K562 (cell line): ENCODE results near the gene RANGAP1. TPM values are rescaled to one million over a fixed set of nuclear protein-coding genes. Genes with fewer than 3 reads are reported as not detected.

Experiments used
- ATAC-seq: fragments of 200-7000 bp; cut with Tn5 transposase; 3 replicates; pipeline ENCODE4 v1.9.1; 2020; ENCODE audit warnings: moderate library complexity
- BruUV-seq: library from RNA; stranded (reverse); fragments of 400-500 nt; replicated peaks from 2 replicates; lab custom pipeline; 2021; lab: Mats Ljungman, UMichigan
- CTCF ChIA-PET: fragments of 300-600 bp; formaldehyde crosslinking; extraction: SDS; loops from one replicate; lab custom pipeline; 2021; ENCODE audit warnings: low intra/inter-chr PET ratio; lab: Yijun Ruan, JAX
- POLR2A ChIA-PET: fragments of 300-600, 350-650 bp; sonication (Branson Sonifier 250); formaldehyde crosslinking; extraction: SDS; loops from one replicate; lab custom pipeline; 2021; ENCODE audit warnings: antibody characterized with exemption, inconsistent platforms; lab: Yijun Ruan, JAX
- DNase-seq, 4 experiments: peaks; one replicate each; pipeline versions ENCODE4 v3.0.0 to v3.0.0-alpha.2; 2011 to 2018; ENCODE audit warnings: low spot score in 3 of 4, mixed read lengths in 3 of 4; ENCODE audit errors: extremely low read depth in 1 of 4
- FAIRE-seq: peaks from 2 replicates; lab custom pipeline; 2011; peaks lifted over from hg19 to GRCh38; lab: Jason Lieb, UNC
- H2AFZ ChIP-seq: 2 replicates; pipeline ENCODE4 v1.6.0; 2011; ENCODE audit warnings: low read depth, low read length, control low read depth, inconsistent platforms
- H3K27ac ChIP-seq: fragments of 200-600 bp; 3 replicates; pipeline ENCODE4 v1.8.0; 2011; ENCODE audit warnings: low read depth, mild to moderate bottlenecking, control low read depth, inconsistent platforms, low read length, moderate library complexity, mixed read lengths; ENCODE audit errors: extremely low read depth
- H3K27me3 ChIP-seq, 2 experiments: fragments of 300-600 bp in 1 of 2; 2 replicates in 1 of 2; 3 replicates in 1 of 2; pipeline versions ENCODE4 v1.6.0 to v1.8.0; 2011; ENCODE audit warnings: inconsistent platforms in 2 of 2, low read length in 2 of 2, mild to moderate bottlenecking in 1 of 2, mixed read lengths in 1 of 2, moderate library complexity in 1 of 2; ENCODE audit not compliant: control insufficient read depth in 2 of 2, insufficient read depth in 2 of 2
- H3K36me3 ChIP-seq: fragments of 300-600 bp; 3 replicates; pipeline ENCODE4 v1.8.0; 2011; ENCODE audit warnings: mild to moderate bottlenecking, low read length, inconsistent platforms; ENCODE audit not compliant: control insufficient read depth, insufficient read depth
- H3K4me1 ChIP-seq, 2 experiments: fragments of 200-600 bp in 1 of 2; replicated peaks in 1 of 2; 2 replicates in 1 of 2; 3 replicates in 1 of 2; pipeline versions ENCODE4 v1.5.1 to v1.8.0; 2011; ENCODE audit warnings: inconsistent platforms in 2 of 2, low read length in 2 of 2, mild to moderate bottlenecking in 1 of 2, mixed read lengths in 1 of 2, moderate library complexity in 1 of 2; ENCODE audit not compliant: control insufficient read depth in 2 of 2, insufficient read depth in 2 of 2
- H3K4me2 ChIP-seq: 2 replicates; pipeline ENCODE4 v1.6.1; 2011; ENCODE audit warnings: low read length, control low read depth, inconsistent platforms, mixed read lengths; ENCODE audit not compliant: insufficient read depth
- H3K4me3 ChIP-seq: fragments of 200-600 bp; sonication (generic), shearing (Covaris generic); 2 replicates; pipeline ENCODE4 v1.5.1; 2016; ENCODE audit warnings: control low read depth, inconsistent platforms
- H3K79me2 ChIP-seq: fragments of 200-600 bp; 3 replicates; pipeline ENCODE4 v1.8.0; 2011; ENCODE audit warnings: low read length, inconsistent platforms; ENCODE audit not compliant: control insufficient read depth, insufficient read depth
- H3K9ac ChIP-seq, 2 experiments: 2 replicates each; pipeline versions ENCODE4 v1.6.0 to v1.6.1; 2011; ENCODE audit warnings: low read depth in 2 of 2, low read length in 2 of 2, control low read depth in 1 of 2, inconsistent platforms in 1 of 2, mild to moderate bottlenecking in 1 of 2, mixed read lengths in 1 of 2; ENCODE audit not compliant: insufficient read depth in 1 of 2
- H3K9me1 ChIP-seq: one replicate; pipeline ENCODE4 v1.6.0; 2011; ENCODE audit warnings: inconsistent platforms, mild to moderate bottlenecking, low read length, moderate library complexity; ENCODE audit not compliant: control insufficient read depth, insufficient read depth
- H3K9me3 ChIP-seq: replicated peaks from 2 replicates; pipeline ENCODE4 v1.5.1; 2011; ENCODE audit warnings: low read depth, low read length, inconsistent platforms; ENCODE audit not compliant: control insufficient read depth, insufficient read depth
- H4K20me1 ChIP-seq: replicated peaks from 2 replicates; pipeline ENCODE4 v1.6.1; 2011; ENCODE audit warnings: low read length, inconsistent platforms, mixed read lengths; ENCODE audit not compliant: control insufficient read depth, insufficient read depth
- AFF4 ChIP-seq: sonication (generic); formaldehyde crosslinking; IDR thresholded peaks from 2 replicates; pipeline ENCODE4 v1.8.0; 2023; ENCODE audit warnings: mild to moderate bottlenecking, missing genetic modification reagents
- CREBBP ChIP-seq: IDR thresholded peaks from one replicate; pipeline ENCODE4 v1.6.1; 2012; ENCODE audit warnings: low read depth, mild to moderate bottlenecking, control low read depth, inconsistent platforms, low read length
- CTCFL ChIP-seq: IDR thresholded peaks from 2 replicates; pipeline ENCODE4 v1.6.1; 2011; ENCODE audit warnings: borderline replicate concordance, low read depth, mild to moderate bottlenecking, moderate library complexity, low read length; ENCODE audit not compliant: insufficient read depth, poor library complexity, severe bottlenecking
- MEIS2 ChIP-seq: fragments of 450-650 bp; IDR thresholded peaks from 2 replicates; pipeline ENCODE4 v1.6.1; 2014; ENCODE audit warnings: mild to moderate bottlenecking; ENCODE audit not compliant: partially characterized antibody
- NR2C1 ChIP-seq, 2 experiments: fragments of 450-650 bp; IDR thresholded peaks; 2 replicates each; pipeline ENCODE4 v1.6.1; 2017; ENCODE audit warnings: mild to moderate bottlenecking in 2 of 2, antibody characterized with exemption in 1 of 2, inconsistent platforms in 1 of 2, missing compliant biosample characterization in 1 of 2, missing genetic modification characterization in 1 of 2
- RAD21 ChIP-seq, 2 experiments: fragments of 250-450 bp in 1 of 2; fragments of 450-650 bp in 1 of 2; sonication (Bioruptor Pico) in 1 of 2; formaldehyde crosslinking in 1 of 2; IDR thresholded peaks in 1 of 2; conservative IDR thresholded peaks in 1 of 2; 2 replicates each; pipeline versions ENCODE4 v1.4.0 to v1.8.0; 2020 to 2022; ENCODE audit warnings: mild to moderate bottlenecking in 2 of 2, moderate library complexity in 1 of 2
- TCF7L2 ChIP-seq: fragments of 150-350 bp; IDR thresholded peaks from 2 replicates; pipeline ENCODE4 v1.6.1; 2016; ENCODE audit warnings: low read depth, mild to moderate bottlenecking, low read length, moderate library complexity
- YBX1 ChIP-seq: fragments of 450-650 bp; IDR thresholded peaks from 2 replicates; pipeline ENCODE4 v1.7.1; 2016; ENCODE audit warnings: mild to moderate bottlenecking
- ZNF512 ChIP-seq: IDR thresholded peaks from 2 replicates; pipeline ENCODE4 v1.6.1; 2016; ENCODE audit warnings: missing genetic modification characterization, missing compliant biosample characterization
- WGBS: fragments of 100-300 bp; shearing (Covaris generic); methylation state at CpG from one replicate; pipeline ENCODE4 v1.1.6; 2016; ENCODE audit warnings: low coverage, mixed read lengths; ENCODE audit not compliant: insufficient coverage; ENCODE audit errors: missing lambda C conversion rate; 5-methylcytosine and 5-hydroxymethylcytosine counted together
- in situ Hi-C: fragments of 300-500 bp; cut with MboI; formaldehyde crosslinking; loops from 4 replicates; pipeline ENCODE4 v1.15.0; 2018; ENCODE audit warnings: inconsistent platforms, mixed read lengths
- intact Hi-C: fragments of 100-400 bp; cut with micrococcal nuclease; formaldehyde crosslinking; loops from 2 replicates; pipeline ENCODE4 v1.14.2; 2022
- polyA plus RNA-seq, 8 experiments: library from polyadenylated mRNA; depleted of rRNA in 4 of 8; stranded (reverse) in 5 of 8; unstranded in 3 of 8; fragments of >200 nt; fragmentation: Nextera tagmentation in 2 of 8; fragmentation: Illumina TruSeq in 1 of 8; extraction: Ambion mirVana in 2 of 8; extraction: Trizol in 1 of 8; gene quantifications; 2 replicates each; pipeline versions ENCODE4 v1.2.1 to v1.2.3, GENCODE V29; 2011 to 2014; ENCODE audit warnings: inconsistent platforms in 1 of 8, missing spikeins in 1 of 8
- total RNA-seq, 7 experiments: library from RNA; depleted of rRNA in 6 of 7; stranded (reverse); fragments of >200 nt in 6 of 7; fragmentation: Illumina TruSeq in 2 of 7; extraction: Trizol in 2 of 7; gene quantifications; 2 replicates each; pipeline versions ENCODE4 v1.2.1 to v1.2.3, GENCODE V29; 2011 to 2021; ENCODE audit warnings: low replicate concordance in 1 of 7

The RANGAP1 gene
- total and polyA plus RNA-seq, 9 of the 15 experiments (the other 6 are each of a cell fraction or from before 2014, with no cell fraction given) = 2.1 to 104 (median 50.6) TPM

- TF ChIP-seq AFF4 (CRISPR knock-in tag) = no peak
Measured at GRCh38 chr22:41290262-41291221, 4.6 kb upstream of the RANGAP1 start (continued).

- ChIA-PET POLR2A (interaction anchor here (2.0 kb wide), 1 partner anchor 13 kb away, joined by 11 read pairs; the partner anchor contains the start of gene ZC3H7B), CTCF (no interaction called here)
- H3K79me2 ChIP-seq = peaks cover 13% of the 10 kb centered on the region
- H3K4me1 ChIP-seq = peaks cover 12 to 14% of the 10 kb centered on the region in 2 experiments
- 64% methylated on average over 1 of the region's 1 CpG for WGBS
- ATAC-seq (no peak), DNase-seq (no peak), FAIRE-seq (no peak)
- in situ Hi-C loops = no loop called here
- no peaks in the 10 kb centered on the region for H3K9me3 ChIP-seq
- no peak overlapping the region for H3K4me3 ChIP-seq
- no peak overlapping the region for H3K4me2 ChIP-seq
- H3K36me3 ChIP-seq = peaks cover 5% of the 10 kb centered on the region; the same call in 1 of the 3 replicates
- no peaks in the 10 kb centered on the region for H4K20me1 ChIP-seq
- no peak overlapping the region; a peak in 1 of 4 replicates for H3K9ac ChIP-seq
- H2AFZ ChIP-seq = no peak overlapping the region
- H3K9me1 ChIP-seq = no peaks in the 10 kb centered on the region
- BruUV-seq = no TSS peak
- no peaks in the 10 kb centered on the region for H3K27me3 ChIP-seq
- H3K27ac ChIP-seq = no peak overlapping the region
- intact Hi-C loops = loop anchor here (5.0 to 10.0 kb wide), 2 partner anchors 93 to 175 kb away; partner anchors contain the start of genes ACO2, PHF5A and TEF
- TF ChIP-seq MEIS2 (no peak), TCF7L2 (no peak), YBX1 (no peak), RAD21 (CRISPR knock-in tag; conservative IDR thresholded peaks at IDR 0.05 in 1 of 2, IDR thresholded peaks at IDR 0.05 in 1 of 2) (no peak), CTCFL (no peak), CREBBP (no peak), ZNF512 (tag) (no peak), NR2C1 (IDR thresholded peaks at IDR 0.05) (no peak), NR2C1 (tag; IDR thresholded peaks at IDR 0.05) (no peak)
Measured at GRCh38 chr22:41289671-41290070, 3.7 kb upstream of the RANGAP1 start.
